CD4-positive, alpha-beta T cell treated with Interleukin-15 for 4 hours (primary cell): ENCODE results near the gene DZIP3.
"Not testable (repeated sequence)": the region's sequence is repeated elsewhere in the genome, so short reads cannot be mapped to it uniquely, and the experiment has no call there.

Experiments used
- DNase-seq: peaks from one replicate; pipeline ENCODE4 v3.0.0-alpha.2; 2020; ENCODE audit warnings: low spot score

DZIP3 gene

GRCh38 chr3:108598375-108598774 is 8.9 kb downstream of the DZIP3 start:
- no peak for DNase-seq

DNA sequence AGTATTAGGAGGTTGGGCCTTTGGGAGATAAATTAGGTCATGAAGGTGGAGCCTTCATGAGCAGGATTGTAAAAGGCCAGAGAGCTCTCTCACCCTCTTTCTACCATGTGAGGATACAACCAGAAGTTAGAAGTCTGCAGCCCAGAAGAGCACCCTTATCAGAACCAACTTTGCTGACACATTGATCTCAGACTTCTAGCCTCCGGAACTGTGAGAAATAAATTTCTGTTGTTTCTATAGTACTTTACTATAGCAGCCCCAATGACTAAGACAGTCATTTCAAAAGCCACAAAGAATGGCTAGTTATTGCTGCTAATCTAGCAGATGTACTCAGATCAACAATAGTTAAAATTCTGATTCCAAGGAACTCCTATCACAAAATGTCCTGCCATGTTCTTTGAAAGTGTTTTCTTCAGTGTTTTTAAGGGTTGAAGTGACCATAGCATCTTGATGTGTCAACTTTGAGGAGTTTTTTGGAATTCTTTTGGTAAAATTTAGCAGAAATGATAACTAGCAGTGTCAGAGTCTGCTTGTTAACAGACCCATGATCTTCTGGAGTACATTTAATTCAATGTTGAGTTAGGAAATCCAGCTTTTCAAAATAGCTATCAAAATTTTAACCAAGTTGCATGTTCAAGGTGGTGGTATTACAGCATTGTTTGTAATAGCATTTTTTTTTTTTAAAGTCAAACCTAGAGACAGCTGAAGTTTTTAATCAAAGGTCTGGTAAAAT is 10.3 kb downstream of the DZIP3 start:
- DNase-seq, result peak; percentile 19

- DNase-seq, result peak; percentile 59
Measured at GRCh38 chr3:108602249-108602934, 12.9 kb downstream of the DZIP3 start.

- no peak for DNase-seq
Measured at GRCh38 chr3:108602935-108603294, 13.4 kb downstream of the DZIP3 start.

DNA sequence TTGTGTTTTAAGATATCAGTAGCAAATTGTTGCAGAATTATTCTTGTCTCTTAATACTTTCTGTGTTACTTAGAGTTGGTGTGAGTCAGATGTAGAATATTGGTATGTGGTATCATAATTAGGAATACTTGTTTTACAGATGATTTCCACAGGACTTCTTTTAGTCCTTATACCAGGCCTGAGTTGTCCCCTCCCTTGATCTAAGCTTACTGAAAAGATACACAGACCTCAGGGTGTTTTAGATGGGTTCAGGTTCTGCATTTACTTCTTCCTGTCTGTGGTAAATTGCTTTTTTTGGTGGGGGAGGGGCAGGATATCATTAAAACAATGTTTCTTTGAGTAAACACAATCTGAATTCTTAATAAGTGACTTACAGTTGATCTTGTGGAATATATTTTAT is 14.2 kb downstream of the DZIP3 start:
- peak; percentile 52 for DNase-seq

DNA sequence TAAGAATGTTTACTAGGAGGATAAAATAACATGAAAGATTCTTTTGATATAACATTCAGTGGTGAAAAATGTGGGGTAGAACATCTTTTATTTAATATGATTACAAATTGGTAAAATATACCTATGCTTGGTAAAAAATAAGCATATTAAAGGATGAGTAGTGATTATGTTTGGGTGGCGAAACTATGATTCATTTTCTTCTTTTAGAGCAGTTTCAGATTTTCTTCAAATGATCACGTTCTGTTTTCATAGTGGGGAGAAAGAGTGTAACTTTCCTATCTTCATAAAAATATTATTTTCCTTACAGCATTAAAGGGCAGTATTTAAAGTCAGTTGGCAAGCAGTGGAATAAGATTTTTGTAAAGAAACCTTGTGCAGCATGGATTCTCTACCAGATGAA is 15.5 kb downstream of the DZIP3 start:
- no peak for DNase-seq

- peak; percentile 12 for DNase-seq
Measured at GRCh38 chr3:108605491-108605890, 16.0 kb downstream of the DZIP3 start.

GRCh38 chr3:108608750-108609149 is 19.2 kb downstream of the DZIP3 start:
- DNase-seq, result no peak

- no peak for DNase-seq
Measured at GRCh38 chr3:108610651-108611050, 21.1 kb downstream of the DZIP3 start.

GRCh38 chr3:108616090-108616489 is 26.6 kb downstream of the DZIP3 start:
- not testable (repeated sequence) for DNase-seq

- DNase-seq, result no peak
Measured at GRCh38 chr3:108620250-108620649, 30.7 kb downstream of the DZIP3 start.

- no peak for DNase-seq
Measured at GRCh38 chr3:108623504-108623903, 34.0 kb downstream of the DZIP3 start.

DNA sequence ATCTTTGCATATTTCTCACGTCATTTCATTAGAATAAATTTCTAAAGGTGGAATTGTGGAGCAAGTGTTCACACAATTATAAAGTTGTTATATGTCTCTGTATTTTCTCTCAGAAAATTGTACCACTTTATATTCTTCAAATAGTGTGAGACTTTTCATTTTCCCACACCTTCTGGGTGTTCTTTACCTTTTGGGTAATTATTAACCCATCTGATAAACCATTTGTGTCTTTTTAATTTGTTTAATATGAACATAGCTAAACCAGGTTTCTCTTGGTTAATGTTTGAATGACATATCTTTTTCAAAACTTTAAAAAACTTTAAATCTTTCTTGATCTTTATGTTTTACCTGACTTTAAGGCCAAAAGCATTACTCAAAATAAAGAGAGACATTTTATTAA is 40.5 kb downstream of the DZIP3 start:
- DNase-seq, result no peak

- DNase-seq, result no peak
Measured at GRCh38 chr3:108642526-108642925, 53.0 kb downstream of the DZIP3 start.

DNA sequence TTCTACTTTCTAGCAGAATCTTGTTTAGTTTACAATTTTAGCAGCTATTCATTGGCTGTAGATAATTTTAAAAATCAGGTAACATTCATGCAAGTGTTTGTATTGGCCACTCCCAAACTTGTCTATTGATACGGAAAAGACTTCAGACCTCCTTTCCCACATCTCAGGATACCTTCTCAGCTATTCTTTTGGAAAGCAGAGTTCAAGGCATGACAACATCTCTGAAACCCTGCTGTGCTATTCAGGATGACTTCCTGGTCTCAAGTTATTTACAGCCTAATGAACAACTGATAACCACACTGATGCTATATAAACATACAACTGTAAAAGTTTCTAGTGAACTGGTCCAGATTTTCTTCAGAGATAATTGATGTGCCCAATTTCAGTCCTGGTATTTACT is 55.8 kb downstream of the DZIP3 start:
- no peak for DNase-seq

DNA sequence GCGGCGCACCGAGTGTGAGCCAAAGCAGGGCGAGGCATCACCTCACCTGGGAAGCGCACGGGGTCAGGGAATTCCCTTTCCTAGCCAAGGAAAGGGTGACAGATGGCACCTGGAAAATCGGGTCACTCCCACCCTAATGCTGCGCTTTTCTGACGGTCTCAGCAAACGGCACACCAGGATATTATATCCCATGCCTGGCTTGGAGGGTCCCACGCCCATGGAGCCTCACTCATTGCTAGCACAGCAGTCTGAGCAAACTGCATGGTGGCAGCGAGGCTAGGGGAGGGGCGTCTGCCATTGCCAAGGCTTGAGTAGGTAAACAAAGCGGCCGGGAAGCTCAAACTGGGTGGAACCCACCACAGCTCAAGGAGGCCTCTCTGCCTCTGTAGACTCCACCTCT is 66.1 kb downstream of the DZIP3 start:
- DNase-seq, result not testable (repeated sequence)

GRCh38 chr3:108661699-108662098 is 72.2 kb downstream of the DZIP3 start:
- DNase-seq, result no peak

DNA sequence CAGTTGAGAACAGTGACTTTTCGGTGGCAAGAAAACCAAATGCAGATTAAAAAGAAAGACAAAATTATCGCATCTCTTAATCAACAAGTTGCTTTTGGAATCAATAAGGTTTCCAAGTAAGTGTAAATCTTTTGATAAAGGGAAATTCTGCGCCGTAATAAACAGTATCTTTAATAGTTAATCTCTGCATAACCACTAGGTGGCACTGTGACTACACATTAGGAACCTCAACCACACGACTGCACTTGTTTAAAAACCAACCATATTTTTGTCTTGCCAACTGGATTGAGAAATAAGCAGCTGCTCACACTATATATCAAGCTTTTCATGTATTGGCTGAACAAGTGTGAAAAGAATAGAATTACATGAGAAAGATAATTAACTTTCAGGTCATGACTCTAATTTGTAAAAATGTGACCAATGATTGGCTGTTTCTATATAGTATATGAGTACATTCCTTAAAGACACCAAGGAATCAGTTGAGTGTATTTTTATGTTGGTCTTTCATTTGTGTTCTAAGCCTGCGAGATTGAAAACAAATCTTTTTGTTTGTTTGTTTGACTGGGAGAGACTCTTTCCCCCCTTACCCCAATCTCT is 72.7 kb downstream of the DZIP3 start:
- peak; percentile 77 for DNase-seq

DNA sequence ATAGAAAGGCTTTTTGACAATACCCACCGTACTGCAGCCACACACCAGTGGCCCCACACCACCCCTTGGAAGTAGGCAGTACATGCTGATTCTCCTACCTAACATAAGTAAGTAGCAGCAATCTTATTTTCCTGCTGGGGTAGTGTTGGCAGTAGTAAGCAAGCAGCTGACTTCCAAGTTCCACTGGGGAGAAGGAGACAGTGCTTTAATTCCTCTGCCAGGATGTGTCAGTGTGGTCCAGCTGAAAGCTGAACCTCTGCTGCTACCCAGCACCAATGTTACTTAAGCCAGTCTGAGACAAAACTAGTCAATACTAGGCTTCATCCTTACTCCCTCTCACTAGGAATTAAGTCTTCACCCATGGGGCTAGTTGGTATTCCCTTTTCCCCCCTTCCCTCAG is 74.7 kb downstream of the DZIP3 start:
- DNase-seq, result no peak

GRCh38 chr3:108667312-108667711 is 77.8 kb downstream of the DZIP3 start:
- DNase-seq, result no peak

- no peak for DNase-seq
Measured at GRCh38 chr3:108669208-108669607, 79.7 kb downstream of the DZIP3 start.

- DNase-seq, result no peak
Measured at GRCh38 chr3:108672701-108673100, 83.2 kb downstream of the DZIP3 start.

DNA sequence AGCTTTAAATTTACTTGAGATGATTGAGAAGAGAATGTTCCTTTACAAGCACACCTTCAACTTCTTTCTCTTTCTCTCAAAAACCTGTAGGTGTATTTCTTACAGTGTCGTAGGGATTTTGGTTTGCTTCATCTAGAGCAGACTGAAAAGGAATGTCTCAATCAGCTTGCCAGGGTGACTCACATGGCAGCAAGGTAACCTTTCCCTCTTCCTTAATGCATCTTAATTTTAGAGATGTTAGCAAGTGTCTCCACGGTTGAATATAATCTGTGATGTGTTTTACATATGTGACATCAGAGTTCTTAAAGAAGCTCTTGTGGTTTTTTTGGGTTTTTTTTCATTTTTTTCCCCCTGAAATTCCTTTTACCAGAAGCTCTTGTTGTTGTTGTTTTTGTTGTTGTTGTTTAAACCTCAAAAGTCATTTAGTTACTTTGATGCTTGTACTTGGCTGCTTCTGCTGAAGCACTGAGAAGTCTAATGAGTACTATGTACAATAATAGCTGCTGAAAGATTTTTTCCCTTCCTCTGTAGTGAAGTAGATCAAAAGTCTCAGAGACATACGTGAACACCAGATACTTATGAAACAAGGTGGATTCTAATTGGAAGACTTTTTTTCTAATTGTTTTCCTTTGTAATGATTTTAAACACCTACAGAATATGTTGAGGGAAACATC is 84.6 kb downstream of the DZIP3 start:
- no peak for DNase-seq
